ENCODE results near the gene ABO. TPM values are rescaled to one million over a fixed set of nuclear protein-coding genes. Genes with fewer than 3 reads are reported as not detected.

Gene ABO
- total and polyA plus RNA-seq, 10 of the 15 experiments (the other 5 are each of a cell fraction or from before 2014, with no cell fraction given), result 0.10 TPM; not detected in 9

DNA sequence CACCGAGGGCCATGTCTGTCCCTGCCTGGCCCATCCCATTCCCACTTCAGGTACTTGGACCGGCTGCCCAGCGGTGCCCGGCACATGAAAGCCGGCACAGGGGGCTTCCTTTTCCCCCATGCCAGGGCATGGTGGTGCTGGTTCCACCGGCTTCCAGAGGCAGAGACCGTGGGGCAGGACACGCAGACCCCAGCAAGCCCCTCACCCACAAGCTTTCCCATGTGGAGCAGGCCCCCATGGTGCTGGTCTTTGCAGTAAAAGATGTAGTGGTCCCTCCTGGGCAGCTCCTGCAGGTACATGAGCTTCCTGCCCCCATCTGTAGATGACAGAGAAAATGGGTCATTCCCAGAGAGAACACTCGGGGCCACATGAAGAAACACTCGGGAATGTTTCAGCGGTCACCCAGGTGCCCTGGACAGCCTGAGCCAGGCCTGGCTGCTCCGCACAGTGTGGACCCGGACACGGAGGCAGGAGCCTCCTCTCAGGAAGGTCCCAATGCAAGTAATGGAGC is 67.9 kb downstream of the ABO start (continued):
- TF ChIP-seq, protein P1, sequence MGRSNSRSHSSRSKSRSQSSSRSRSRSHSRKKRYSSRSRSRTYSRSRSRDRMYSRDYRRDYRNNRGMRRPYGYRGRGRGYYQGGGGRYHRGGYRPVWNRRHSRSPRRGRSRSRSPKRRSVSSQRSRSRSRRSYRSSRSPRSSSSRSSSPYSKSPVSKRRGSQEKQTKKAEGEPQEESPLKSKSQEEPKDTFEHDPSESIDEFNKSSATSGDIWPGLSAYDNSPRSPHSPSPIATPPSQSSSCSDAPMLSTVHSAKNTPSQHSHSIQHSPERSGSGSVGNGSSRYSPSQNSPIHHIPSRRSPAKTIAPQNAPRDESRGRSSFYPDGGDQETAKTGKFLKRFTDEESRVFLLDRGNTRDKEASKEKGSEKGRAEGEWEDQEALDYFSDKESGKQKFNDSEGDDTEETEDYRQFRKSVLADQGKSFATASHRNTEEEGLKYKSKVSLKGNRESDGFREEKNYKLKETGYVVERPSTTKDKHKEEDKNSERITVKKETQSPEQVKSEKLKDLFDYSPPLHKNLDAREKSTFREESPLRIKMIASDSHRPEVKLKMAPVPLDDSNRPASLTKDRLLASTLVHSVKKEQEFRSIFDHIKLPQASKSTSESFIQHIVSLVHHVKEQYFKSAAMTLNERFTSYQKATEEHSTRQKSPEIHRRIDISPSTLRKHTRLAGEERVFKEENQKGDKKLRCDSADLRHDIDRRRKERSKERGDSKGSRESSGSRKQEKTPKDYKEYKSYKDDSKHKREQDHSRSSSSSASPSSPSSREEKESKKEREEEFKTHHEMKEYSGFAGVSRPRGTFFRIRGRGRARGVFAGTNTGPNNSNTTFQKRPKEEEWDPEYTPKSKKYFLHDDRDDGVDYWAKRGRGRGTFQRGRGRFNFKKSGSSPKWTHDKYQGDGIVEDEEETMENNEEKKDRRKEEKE (IDR thresholded peaks at IDR 0.05), result no peak
- no peak for TF ChIP-seq IKZF2 (IDR thresholded peaks at IDR 0.05)
- TF ChIP-seq EZH2 (IDR thresholded peaks at IDR 0.05; ENCODE audit: borderline replicate concordance, control insufficient read depth, low read depth, low read length), result no peak

DNA sequence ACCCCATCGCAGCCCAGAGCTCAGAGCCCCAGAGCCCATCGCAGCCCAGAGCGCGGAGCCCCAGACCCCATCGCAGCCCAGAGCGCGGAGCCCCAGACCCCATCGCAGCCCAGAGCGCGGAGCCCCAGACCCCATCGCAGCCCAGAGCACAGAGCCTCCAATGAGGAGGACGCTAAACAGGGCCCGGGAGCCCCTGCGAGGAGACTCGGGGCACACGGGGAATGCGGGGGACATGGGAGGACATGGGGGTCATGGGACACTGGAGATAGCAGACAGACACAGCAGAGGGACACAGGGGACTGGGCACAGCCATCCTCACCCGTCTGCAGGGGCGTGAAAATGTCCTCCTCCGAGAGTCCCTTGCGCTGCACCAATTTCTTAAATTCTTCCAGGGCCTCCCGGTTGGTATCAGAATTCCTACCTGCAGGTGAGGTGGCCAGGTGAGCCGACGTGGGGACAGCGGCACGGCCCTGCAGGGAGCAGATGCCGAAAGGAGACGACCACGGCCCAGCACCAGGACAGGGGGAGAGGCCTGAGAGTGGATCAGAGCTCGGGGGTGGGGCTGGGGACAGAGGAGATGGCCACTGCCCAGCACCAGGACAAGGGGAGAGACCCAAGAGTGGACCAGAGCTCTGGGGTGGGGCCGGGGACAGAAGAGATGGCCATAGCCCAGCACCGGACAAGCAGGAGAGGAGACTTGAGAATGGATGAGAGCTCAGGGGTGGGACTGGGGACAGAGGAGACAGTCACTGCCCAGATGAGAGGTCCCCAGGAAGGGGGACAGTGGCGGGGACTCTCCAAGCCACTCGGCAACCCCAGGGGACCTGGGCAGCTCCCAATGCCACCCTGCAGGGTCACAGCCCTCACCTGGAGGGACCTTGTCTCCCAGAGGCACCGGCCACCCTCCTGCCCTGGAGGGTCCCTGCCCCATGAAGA is 68.7 kb downstream of the ABO start:
- no peak for TF ChIP-seq SREBF1 (IDR thresholded peaks at IDR 0.05; ENCODE audit: low read length)
- TF ChIP-seq HCFC1 (IDR thresholded peaks at IDR 0.05; ENCODE audit: low read length), result no peak
- no peak for TF ChIP-seq POLR2AphosphoS2 (IDR thresholded peaks at IDR 0.05; ENCODE audit: low read depth, low read length)
- no peak for TF ChIP-seq TARDBP (IDR thresholded peaks at IDR 0.05; ENCODE audit: borderline replicate concordance)
- TF ChIP-seq BCL11A (IDR thresholded peaks at IDR 0.05; ENCODE audit: low read depth, low read length), result no peak
- TF ChIP-seq NFXL1 (IDR thresholded peaks at IDR 0.05; ENCODE audit: borderline replicate concordance), result no peak
- TF ChIP-seq TBL1XR1 (IDR thresholded peaks at IDR 0.05; ENCODE audit: low read depth, low read length), result no peak
- no peak for TF ChIP-seq IRF4 (IDR thresholded peaks at IDR 0.05; ENCODE audit: low read depth, low read length)
- TF ChIP-seq RCOR1 (conservative IDR thresholded peaks at IDR 0.05; ENCODE audit: low read depth, low read length), result no peak
- TF ChIP-seq CBFB (IDR thresholded peaks at IDR 0.05; ENCODE audit: low read depth), result no peak
- TF ChIP-seq, protein P2, sequence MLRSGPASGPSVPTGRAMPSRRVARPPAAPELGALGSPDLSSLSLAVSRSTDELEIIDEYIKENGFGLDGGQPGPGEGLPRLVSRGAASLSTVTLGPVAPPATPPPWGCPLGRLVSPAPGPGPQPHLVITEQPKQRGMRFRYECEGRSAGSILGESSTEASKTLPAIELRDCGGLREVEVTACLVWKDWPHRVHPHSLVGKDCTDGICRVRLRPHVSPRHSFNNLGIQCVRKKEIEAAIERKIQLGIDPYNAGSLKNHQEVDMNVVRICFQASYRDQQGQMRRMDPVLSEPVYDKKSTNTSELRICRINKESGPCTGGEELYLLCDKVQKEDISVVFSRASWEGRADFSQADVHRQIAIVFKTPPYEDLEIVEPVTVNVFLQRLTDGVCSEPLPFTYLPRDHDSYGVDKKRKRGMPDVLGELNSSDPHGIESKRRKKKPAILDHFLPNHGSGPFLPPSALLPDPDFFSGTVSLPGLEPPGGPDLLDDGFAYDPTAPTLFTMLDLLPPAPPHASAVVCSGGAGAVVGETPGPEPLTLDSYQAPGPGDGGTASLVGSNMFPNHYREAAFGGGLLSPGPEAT (IDR thresholded peaks at IDR 0.05; ENCODE audit: low read depth), result no peak
- no peak for TF ChIP-seq SIX5 (IDR thresholded peaks at IDR 0.05; ENCODE audit: low read depth, low read length, severe bottlenecking)
- TF ChIP-seq LARP7 (IDR thresholded peaks at IDR 0.05), result no peak
- no peak for TF ChIP-seq PML (IDR thresholded peaks at IDR 0.05; ENCODE audit: low read length)
- Histone ChIP-seq H3K4me2 (ENCODE audit: control insufficient read depth, insufficient read depth) (no peak overlapping the region), H2AFZ (ENCODE audit: control insufficient read depth, low read depth, low read length) (no peak overlapping the region), H3K79me2 (ENCODE audit: control insufficient read depth, insufficient read depth, low read length) (no peaks in the 10 kb centered on the region), H3K4me3 (no peak overlapping the region), H3K27me3 (replicated peaks in 1 of 2; ENCODE audit: control insufficient read depth in 2 of 2, insufficient read depth in 2 of 2, low read length in 1 of 2) (0 out of 4 replicates have a peak, but pooled peaks cover 0 to 3% of the 10 kb centered on the region in 2 experiments), H3K27ac (ENCODE audit: control insufficient read depth, insufficient read depth) (no peak overlapping the region), H3K9me3 (replicated peaks; ENCODE audit: control insufficient read depth, insufficient read depth, low read length) (no peaks in the 10 kb centered on the region), H3K36me3 (ENCODE audit: control insufficient read depth in 2 of 2, insufficient read depth in 2 of 2, low read length in 1 of 2) (no peaks in the 10 kb centered on the region), H3K4me1 (ENCODE audit: control insufficient read depth, insufficient read depth, low read length) (no peaks in the 10 kb centered on the region), H4K20me1 (ENCODE audit: control insufficient read depth, insufficient read depth) (no peaks in the 10 kb centered on the region), H3K9ac (ENCODE audit: control insufficient read depth, insufficient read depth, low read length) (no peak overlapping the region)
- no TSS peak for BruUV-seq (replicated peaks)
- POLR2A ChIA-PET, result interaction anchor here (0.5 kb wide), 1 partner anchor 11 kb away, joined by 5 read pairs; no protein-coding TSS in a partner anchor
- DNase-seq (ENCODE audit: low read depth, low spot score) (no peak), FAIRE-seq (no peak), ATAC-seq (no peak)
- SMC1A ChIA-PET (ENCODE audit: uncharacterized antibody, unreplicated experiment), result no interaction called here
- in situ Hi-C loops (cut with MboI), result no loop called here
- CTCF ChIA-PET, result interaction anchor here (0.6 to 0.7 kb wide), 2 partner anchors 18 to 23 kb away, joined by 3 read pairs; no protein-coding TSS in a partner anchor
- RAD21 ChIA-PET (ENCODE audit: unreplicated experiment), result no interaction called here
- intact Hi-C loops (cut with micrococcal nuclease; ENCODE audit: unreplicated experiment), result no loop called here
- WGBS (ENCODE audit: insufficient coverage, insufficient replicate concordance, low lambda C conversion rate, missing lambda C conversion rate), result 33% methylated on average over 34 of the region's 35 CpGs

Data from GM12878 (cell line).